H9 (cell line): ENCODE measurements around the gene MRPS14. TPM values are rescaled to one million over a fixed set of nuclear protein-coding genes. Genes with fewer than 3 reads are reported as not detected.

ENCODE experiments used
- DNase-seq: peaks from one replicate; pipeline ENCODE4 v3.0.0-alpha.2; 2017
- H2AFZ ChIP-seq: one replicate; pipeline ENCODE4 v1.6.1; 2013; ENCODE audit warnings: mild to moderate bottlenecking, low read length, control low read depth, moderate library complexity
- H2AK5ac ChIP-seq: 2 replicates; pipeline ENCODE4 v1.6.1; 2013; ENCODE audit warnings: low read length, control low read depth, mixed read lengths; ENCODE audit not compliant: insufficient read length
- H2BK120ac ChIP-seq: one replicate; pipeline ENCODE4 v1.6.1; 2013; ENCODE audit warnings: low read depth, mild to moderate bottlenecking, low read length, control low read depth, inconsistent platforms; ENCODE audit not compliant: poor library complexity, severe bottlenecking
- H2BK12ac ChIP-seq: 2 replicates; pipeline ENCODE4 v1.6.1; 2013; ENCODE audit warnings: low read length, control low read depth, mixed read lengths, low read depth; ENCODE audit not compliant: insufficient read length
- H2BK15ac ChIP-seq: 2 replicates; pipeline ENCODE4 v1.6.1; 2013; ENCODE audit warnings: low read depth, low read length, control low read depth
- H2BK20ac ChIP-seq: one replicate; pipeline ENCODE4 v1.6.1; 2013; ENCODE audit warnings: low read depth, mild to moderate bottlenecking, low read length, control low read depth, inconsistent platforms; ENCODE audit not compliant: poor library complexity, severe bottlenecking
- H2BK5ac ChIP-seq: 2 replicates; pipeline ENCODE4 v1.6.1; 2013; ENCODE audit warnings: low read length, control low read depth, mixed read lengths; ENCODE audit not compliant: insufficient read length
- H3K14ac ChIP-seq: 2 replicates; pipeline ENCODE4 v1.6.1; 2013; ENCODE audit warnings: low read length, control low read depth; ENCODE audit not compliant: insufficient read depth
- H3K18ac ChIP-seq: 2 replicates; pipeline ENCODE4 v1.6.1; 2013; ENCODE audit warnings: low read depth, mild to moderate bottlenecking, mixed read lengths, low read length, control low read depth; ENCODE audit not compliant: insufficient read length
- H3K23ac ChIP-seq: 2 replicates; pipeline ENCODE4 v1.6.1; 2013; ENCODE audit warnings: low read length, control low read depth, mixed read lengths, low read depth; ENCODE audit not compliant: insufficient read length
- H3K23me2 ChIP-seq: 2 replicates; pipeline ENCODE4 v1.6.1; 2013; ENCODE audit warnings: low read depth, mild to moderate bottlenecking, mixed read lengths, low read length, control low read depth; ENCODE audit not compliant: insufficient read length, poor library complexity, severe bottlenecking
- H3K27ac ChIP-seq: 2 replicates; pipeline ENCODE4 v1.5.1; 2013; ENCODE audit warnings: low read length, control low read depth, mixed read lengths, low read depth; ENCODE audit not compliant: insufficient read length
- H3K27me3 ChIP-seq: 2 replicates; pipeline ENCODE4 v1.6.1; 2013; ENCODE audit warnings: low read length, control low read depth, inconsistent platforms; ENCODE audit not compliant: insufficient read depth
- H3K4ac ChIP-seq: 2 replicates; pipeline ENCODE4 v1.6.1; 2013; ENCODE audit warnings: low read depth, mild to moderate bottlenecking, control low read depth, inconsistent platforms, low read length, moderate library complexity
- H3K4me1 ChIP-seq: 2 replicates; pipeline ENCODE4 v1.6.1; 2013; ENCODE audit warnings: low read length, control low read depth, inconsistent platforms; ENCODE audit not compliant: insufficient read depth
- H3K4me2 ChIP-seq: 2 replicates; pipeline ENCODE4 v1.6.1; 2013; ENCODE audit warnings: low read length, control low read depth, mixed read lengths; ENCODE audit not compliant: insufficient read length, insufficient read depth
- H3K56ac ChIP-seq: 2 replicates; pipeline ENCODE4 v1.6.1; 2013; ENCODE audit warnings: low read depth, mild to moderate bottlenecking, mixed read lengths, low read length, control low read depth; ENCODE audit not compliant: insufficient read length
- H3K79me1 ChIP-seq: 2 replicates; pipeline ENCODE4 v1.6.1; 2013; ENCODE audit warnings: low read depth, mild to moderate bottlenecking, moderate library complexity, low read length, control low read depth, inconsistent platforms; ENCODE audit not compliant: insufficient read depth, poor library complexity, severe bottlenecking
- H3K79me2 ChIP-seq: 2 replicates; pipeline ENCODE4 v1.6.1; 2013; ENCODE audit warnings: low read length, control low read depth, inconsistent platforms; ENCODE audit not compliant: insufficient read depth
- H3K9ac ChIP-seq: 2 replicates; pipeline ENCODE4 v1.6.1; 2013; ENCODE audit warnings: low read length, control low read depth, mixed read lengths; ENCODE audit not compliant: insufficient read length; ENCODE audit errors: extremely low read depth
- H3K9me3 ChIP-seq: one replicate; pipeline ENCODE4 v1.6.1; 2013; ENCODE audit warnings: low read depth, low read length, inconsistent platforms; ENCODE audit not compliant: control insufficient read depth
- H3T11ph ChIP-seq: one replicate; pipeline ENCODE4 v1.6.1; 2013; ENCODE audit warnings: mild to moderate bottlenecking, low read length, control low read depth, inconsistent platforms
- H4K20me1 ChIP-seq: one replicate; pipeline ENCODE4 v1.6.1; 2013; ENCODE audit not compliant: control insufficient read depth, insufficient read length, insufficient read depth
- H4K5ac ChIP-seq: 2 replicates; pipeline ENCODE4 v1.6.1; 2013; ENCODE audit warnings: low read depth, mild to moderate bottlenecking, mixed read lengths, low read length, control low read depth; ENCODE audit not compliant: insufficient read length
- H4K8ac ChIP-seq: replicated peaks from 2 replicates; pipeline ENCODE4 v1.6.1; 2013; ENCODE audit warnings: low read length, control low read depth, mixed read lengths, low read depth; ENCODE audit not compliant: insufficient read length
- H4K91ac ChIP-seq: 2 replicates; pipeline ENCODE4 v1.6.1; 2013; ENCODE audit warnings: low read depth, mild to moderate bottlenecking, moderate library complexity, mixed read lengths, low read length, control low read depth; ENCODE audit not compliant: insufficient read length
- H3K27ac Mint-ChIP-seq, 3 experiments: 2 replicates in 2 of 3; 3 replicates in 1 of 3; pipeline ENCODE4 v1.8.0; 2020 to 2021; ENCODE audit warnings: mixed read lengths in 3 of 3, mild to moderate bottlenecking in 1 of 3, moderate library complexity in 1 of 3
- H3K27me3 Mint-ChIP-seq: 2 replicates; pipeline ENCODE4 v1.8.0; 2021; ENCODE audit warnings: low read depth, mild to moderate bottlenecking, moderate library complexity, mixed read lengths
- H3K36me3 Mint-ChIP-seq, 3 experiments: 2 replicates in 2 of 3; 3 replicates in 1 of 3; pipeline ENCODE4 v1.8.0; 2020 to 2021; ENCODE audit warnings: low read depth in 3 of 3, mixed read lengths in 3 of 3; ENCODE audit not compliant: insufficient read depth in 1 of 3
- H3K4me1 Mint-ChIP-seq, 2 experiments: 2 replicates each; pipeline ENCODE4 v1.8.0; 2020; ENCODE audit warnings: mixed read lengths in 2 of 2
- H3K4me3 Mint-ChIP-seq, 2 experiments: 2 replicates in 1 of 2; 3 replicates in 1 of 2; pipeline ENCODE4 v1.8.0; 2020 to 2021; ENCODE audit warnings: mild to moderate bottlenecking in 2 of 2, mixed read lengths in 2 of 2, moderate library complexity in 1 of 2
- H3K9me3 Mint-ChIP-seq, 2 experiments: 2 replicates in 1 of 2; 3 replicates in 1 of 2; pipeline ENCODE4 v1.8.0; 2020; ENCODE audit warnings: mild to moderate bottlenecking in 2 of 2, mixed read lengths in 2 of 2, moderate library complexity in 1 of 2
- CTCF ChIP-seq: fragments of 200-600 bp; sonication (generic); conservative IDR thresholded peaks from 3 replicates; pipeline ENCODE4 v1.8.0; 2021; ENCODE audit warnings: antibody characterized with exemption, mild to moderate bottlenecking
- WGBS: extraction: QIAGEN DNeasy Blood & Tissue Kit; methylation state at CpG from one replicate; pipeline ENCODE4 v1.1.7; 2013; ENCODE audit warnings: missing lambda C conversion rate, low lambda C conversion rate, mixed read lengths; ENCODE audit not compliant: insufficient read length; ENCODE audit errors: extremely low coverage; 5-methylcytosine and 5-hydroxymethylcytosine counted together
- total RNA-seq: library from RNA; stranded (reverse); gene quantifications from 2 replicates; pipeline ENCODE4 v1.2.1, GENCODE V29; 2021

The MRPS14 gene
- total RNA-seq, 1 experiment from 2014 or later, result 30.6 TPM

- no peak for TF ChIP-seq CTCF
- Histone ChIP-seq H3K79me1 (no peaks in the 10 kb centered on the region), H3K9me3 (no peaks in the 10 kb centered on the region), H2BK15ac (no peak overlapping the region), H3K27me3 (no peaks in the 10 kb centered on the region), H3K4ac (no peak overlapping the region), H3K27ac (no peak overlapping the region), H3K18ac (no peak overlapping the region), H3K23ac (no peak overlapping the region), H3K4me1 (peaks cover 5% of the 10 kb centered on the region; the same call in 1 of the 2 replicates), H3K23me2 (no peaks in the 10 kb centered on the region), H3K4me2 (no peak overlapping the region), H4K8ac (no peak overlapping the region), H3K79me2 (no peaks in the 10 kb centered on the region), H2AFZ (no peak overlapping the region), H2BK120ac (no peak overlapping the region), H4K5ac (no peak overlapping the region), H3K14ac (no peak overlapping the region), H2BK12ac (no peak overlapping the region), H2AK5ac (no peak overlapping the region), H2BK20ac (no peak overlapping the region), H4K91ac (no peak overlapping the region), H3T11ph (no peak overlapping the region), H2BK5ac (no peak overlapping the region), H3K56ac (no peak overlapping the region), H4K20me1 (no peaks in the 10 kb centered on the region), H3K9ac (no peak overlapping the region)
- Mint-ChIP-seq H3K9me3 (no peaks in the 10 kb centered on the region), H3K36me3 (no peaks in the 10 kb centered on the region), H3K27ac (no peak overlapping the region), H3K4me1 (peaks cover 17 to 21% of the 10 kb centered on the region in 2 experiments), H3K27me3 (no peaks in the 10 kb centered on the region), H3K4me3 (no peak overlapping the region)
- WGBS, result no CpG with 5 or more reads among the region's 3 CpGs
- no peak for DNase-seq
Observed at GRCh38 chr1:175036476-175036875, 13.3 kb upstream of the MRPS14 start.
